ENCODE measurements around the gene DENND1A. TPM values are rescaled to one million over a fixed set of nuclear protein-coding genes. Genes with fewer than 3 reads are reported as not detected.

Gene DENND1A
- total RNA-seq, 1 donor from 2014 or later: 14.9 TPM

DNA sequence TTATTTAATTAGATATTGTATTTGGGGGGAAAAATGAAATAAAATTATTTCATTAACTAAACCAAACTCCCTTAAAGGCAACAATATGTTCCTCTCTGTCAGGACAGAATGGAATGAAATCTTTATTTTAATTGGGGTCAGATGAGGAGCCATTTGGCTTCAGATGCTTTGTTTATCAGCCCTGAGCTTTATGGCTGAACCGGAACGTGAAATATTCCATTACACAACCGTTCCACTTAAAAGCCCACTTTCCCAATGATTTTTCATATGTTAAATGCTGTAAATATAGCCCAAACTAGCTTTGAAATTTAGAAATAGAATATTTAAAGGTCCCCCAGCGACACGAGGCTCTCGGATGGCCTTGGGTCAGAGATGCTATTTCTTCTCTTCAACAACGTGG lies 424.4 kb downstream of the DENND1A start:
- intact Hi-C loops (cut with micrococcal nuclease): no loop called here

DNA sequence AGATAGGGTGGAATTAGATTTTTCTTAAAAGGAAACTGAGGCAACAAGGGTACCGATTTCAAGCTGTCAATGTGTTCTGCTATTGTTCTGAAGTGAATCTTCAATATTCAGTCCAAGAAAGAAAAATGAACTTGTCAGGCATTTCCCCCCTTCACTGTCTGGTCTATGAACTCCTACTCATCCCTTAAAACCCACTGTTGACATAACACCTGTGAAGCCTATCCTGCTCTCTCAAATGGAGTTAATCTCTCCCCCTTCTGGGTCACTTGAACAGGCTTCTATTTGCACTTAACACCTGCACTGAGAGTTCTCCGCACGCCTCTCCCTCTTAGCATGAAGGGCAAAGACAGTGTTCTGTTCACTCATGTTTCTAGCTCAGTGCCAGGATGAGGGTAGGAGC lies 429.6 kb downstream of the DENND1A start:
- intact Hi-C loops (cut with micrococcal nuclease): no loop called here

DNA sequence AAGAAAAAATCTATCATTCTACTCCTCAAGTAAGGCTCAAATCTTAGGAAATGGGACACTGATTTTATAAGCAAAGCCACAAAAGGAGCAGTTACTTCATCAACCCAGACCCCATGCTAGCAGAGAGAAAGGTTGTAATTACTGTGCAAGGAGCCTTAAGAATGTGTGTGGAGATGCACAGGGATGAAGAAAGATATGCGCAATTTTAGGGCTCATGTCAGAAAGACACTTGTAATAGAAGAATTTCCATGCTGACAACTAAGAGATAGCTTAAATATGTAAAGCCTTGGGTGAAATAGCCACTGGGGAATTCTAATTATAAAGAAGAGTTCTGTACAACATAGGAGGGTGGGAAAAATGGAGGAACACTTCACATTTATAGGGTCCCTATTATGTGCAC lies 432.1 kb downstream of the DENND1A start:
- intact Hi-C loops (cut with micrococcal nuclease): no loop called here

- intact Hi-C loops (cut with micrococcal nuclease): no loop called here
Observed at GRCh38 chr9:123495731-123496130, 434.2 kb downstream of the DENND1A start.

- intact Hi-C loops (cut with micrococcal nuclease): no loop called here
Observed at GRCh38 chr9:123493627-123494026, 436.3 kb downstream of the DENND1A start.

DNA sequence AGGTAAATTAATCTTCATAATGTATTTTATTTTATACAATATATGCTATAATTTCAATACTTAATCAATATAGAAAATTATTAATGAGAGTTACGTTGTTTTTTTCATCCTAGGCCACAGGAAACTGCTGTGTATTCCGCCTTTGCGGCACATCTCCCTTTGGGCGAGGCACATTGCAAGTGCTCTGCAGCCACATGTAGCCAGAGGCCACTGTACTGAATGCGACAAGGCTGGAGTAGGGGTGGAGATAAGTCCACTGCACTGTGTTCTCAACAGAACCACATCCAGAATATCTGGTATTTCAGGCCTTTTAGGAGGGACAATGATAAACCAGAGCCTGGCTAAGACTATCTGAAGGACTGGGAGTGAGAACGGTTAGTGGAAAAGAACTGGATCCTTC lies 439.2 kb downstream of the DENND1A start:
- intact Hi-C loops (cut with micrococcal nuclease): no loop called here

- intact Hi-C loops (cut with micrococcal nuclease): no loop called here
Observed at GRCh38 chr9:123488722-123489321, 441.1 kb downstream of the DENND1A start.

GRCh38 chr9:123487944-123488548 lies 441.9 kb downstream of the DENND1A start:
- intact Hi-C loops (cut with micrococcal nuclease): no loop called here

- intact Hi-C loops (cut with micrococcal nuclease): no loop called here
Observed at GRCh38 chr9:123486431-123486830, 443.5 kb downstream of the DENND1A start.

GRCh38 chr9:123485216-123485615 lies 444.7 kb downstream of the DENND1A start:
- intact Hi-C loops (cut with micrococcal nuclease): no loop called here

DNA sequence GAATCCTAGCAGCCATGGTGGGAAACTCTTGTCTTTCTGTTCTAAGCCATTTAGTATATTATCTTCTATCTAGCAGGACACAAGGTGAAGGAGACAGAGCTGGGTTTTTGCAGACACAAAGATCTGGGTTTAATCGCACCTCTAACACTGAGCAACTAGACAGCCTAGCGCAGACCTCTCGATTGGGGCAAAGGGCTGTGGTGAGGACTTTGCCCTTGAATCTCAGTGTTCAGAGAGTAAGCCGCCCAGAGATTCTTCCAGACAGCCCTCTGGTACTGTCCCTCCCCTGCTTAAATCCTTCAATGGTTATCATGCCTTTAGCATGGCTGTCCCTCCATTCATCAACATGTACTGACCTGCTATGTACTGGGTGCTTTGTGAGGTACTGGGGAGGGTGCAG lies 445.8 kb downstream of the DENND1A start:
- intact Hi-C loops (cut with micrococcal nuclease): no loop called here

DNA sequence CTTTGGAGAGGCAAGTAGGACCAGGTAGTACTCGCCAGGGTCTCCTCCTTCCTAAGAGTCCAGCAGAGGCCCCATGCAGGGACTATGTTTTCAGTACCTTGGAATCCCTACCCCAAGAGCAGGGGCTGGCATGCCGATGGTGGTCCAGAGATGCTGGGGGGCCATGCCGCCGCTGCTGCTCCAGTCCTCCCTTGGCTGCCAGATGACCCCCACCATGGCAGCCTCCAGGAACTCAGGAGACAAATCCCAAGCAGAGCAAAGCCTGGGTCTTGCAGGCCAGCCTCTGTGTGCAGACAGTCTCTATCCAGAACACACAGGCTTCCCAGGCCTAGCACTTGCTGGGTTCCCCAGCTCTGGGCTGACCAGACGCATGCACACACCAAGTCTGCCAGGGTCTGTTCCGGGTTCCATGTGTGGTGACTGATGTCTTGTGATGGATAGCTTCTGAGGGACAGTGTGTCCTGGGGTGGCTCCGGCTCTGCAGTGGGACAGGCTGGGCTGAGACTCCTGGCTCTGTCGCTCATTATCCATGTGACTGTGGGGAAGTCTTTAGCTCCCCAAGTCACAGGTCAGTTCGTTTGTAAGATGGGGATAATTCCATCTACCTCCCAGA lies 446.6 kb downstream of the DENND1A start:
- intact Hi-C loops (cut with micrococcal nuclease): no loop called here

DNA sequence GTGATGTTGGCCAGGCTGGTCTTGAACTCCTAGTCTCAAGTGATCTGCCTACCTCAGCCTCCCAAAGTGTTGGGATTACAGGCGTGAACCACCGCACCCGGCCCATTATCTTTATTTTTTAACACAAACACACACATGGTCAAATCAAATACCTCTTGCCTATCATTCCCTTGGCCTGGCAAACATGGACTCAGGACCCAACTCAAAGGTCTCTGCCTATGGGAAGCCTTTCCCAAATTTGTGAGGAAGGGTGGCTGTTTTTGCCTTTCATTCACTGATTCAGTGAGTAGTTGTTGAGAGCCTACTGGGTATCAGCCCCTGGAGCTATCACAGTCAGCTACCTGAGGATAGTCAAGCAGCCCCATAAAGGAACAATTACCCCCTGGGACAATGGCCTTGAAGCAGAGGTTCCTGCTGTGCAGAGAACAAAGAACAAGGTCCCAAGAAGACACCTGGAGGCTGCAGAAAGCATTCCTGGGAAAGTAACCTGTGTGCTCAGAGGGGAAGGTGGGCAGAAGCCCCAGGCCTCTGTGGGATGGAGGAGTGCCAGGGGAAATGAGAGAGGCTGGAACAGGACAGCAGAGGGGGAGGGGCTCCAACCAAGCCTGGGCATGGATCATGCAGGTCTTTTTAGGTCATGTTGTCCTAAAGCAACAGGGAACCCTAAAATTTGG lies 447.5 kb downstream of the DENND1A start:
- intact Hi-C loops (cut with micrococcal nuclease): no loop called here

DNA sequence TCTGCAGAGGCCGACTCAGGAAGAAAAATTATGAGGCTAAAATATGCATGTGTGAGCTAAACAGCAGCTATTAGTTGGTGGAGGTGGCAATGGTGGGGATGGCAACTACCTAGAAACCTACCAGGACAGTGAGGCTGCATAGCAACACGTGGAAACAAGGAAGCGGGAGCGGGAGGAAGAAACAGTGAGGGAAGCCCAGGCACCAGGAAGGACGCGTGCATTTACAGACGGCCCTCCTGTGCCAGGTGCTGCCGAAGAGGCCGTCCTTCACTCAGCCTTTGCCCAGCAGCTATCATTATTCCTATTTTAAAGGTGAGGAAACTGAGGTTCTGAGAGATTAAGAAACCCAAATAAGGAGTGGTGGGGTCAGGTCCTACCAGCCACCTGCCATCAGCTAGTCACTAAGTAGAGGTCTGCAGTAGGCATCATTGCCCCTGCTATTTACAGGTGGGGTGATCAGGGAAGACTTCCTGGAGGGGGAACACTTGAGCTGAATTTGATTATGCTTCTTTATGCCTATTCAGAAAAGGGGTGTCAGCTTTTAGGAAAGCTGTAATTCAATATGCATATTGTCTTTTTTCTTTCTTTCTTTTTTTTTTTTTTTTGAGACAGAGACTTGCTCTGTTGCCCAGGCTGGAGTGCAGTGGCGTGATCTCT lies 448.6 kb downstream of the DENND1A start:
- intact Hi-C loops (cut with micrococcal nuclease): no loop called here

DNA sequence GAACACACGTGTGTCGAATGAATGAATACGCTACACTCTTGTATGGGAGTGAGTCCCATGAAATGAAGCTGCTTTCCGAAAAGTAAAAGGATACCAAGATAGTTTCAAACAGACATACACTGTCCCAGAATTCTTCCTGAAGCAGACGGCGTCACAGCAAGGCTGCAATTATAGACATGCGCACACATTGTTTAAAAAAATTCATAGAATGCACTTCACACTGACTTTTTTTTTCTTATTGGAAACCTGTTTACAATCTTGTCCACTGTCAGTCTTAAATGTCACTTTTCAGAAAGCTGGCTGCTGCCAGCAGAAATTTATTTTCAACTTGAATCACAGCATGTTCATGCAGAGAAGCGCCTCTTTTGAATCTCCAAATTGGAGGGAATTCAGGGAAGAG lies 449.1 kb downstream of the DENND1A start:
- intact Hi-C loops (cut with micrococcal nuclease): no loop called here

GRCh38 chr9:123480096-123480495 lies 449.8 kb downstream of the DENND1A start:
- intact Hi-C loops (cut with micrococcal nuclease): no loop called here

DNA sequence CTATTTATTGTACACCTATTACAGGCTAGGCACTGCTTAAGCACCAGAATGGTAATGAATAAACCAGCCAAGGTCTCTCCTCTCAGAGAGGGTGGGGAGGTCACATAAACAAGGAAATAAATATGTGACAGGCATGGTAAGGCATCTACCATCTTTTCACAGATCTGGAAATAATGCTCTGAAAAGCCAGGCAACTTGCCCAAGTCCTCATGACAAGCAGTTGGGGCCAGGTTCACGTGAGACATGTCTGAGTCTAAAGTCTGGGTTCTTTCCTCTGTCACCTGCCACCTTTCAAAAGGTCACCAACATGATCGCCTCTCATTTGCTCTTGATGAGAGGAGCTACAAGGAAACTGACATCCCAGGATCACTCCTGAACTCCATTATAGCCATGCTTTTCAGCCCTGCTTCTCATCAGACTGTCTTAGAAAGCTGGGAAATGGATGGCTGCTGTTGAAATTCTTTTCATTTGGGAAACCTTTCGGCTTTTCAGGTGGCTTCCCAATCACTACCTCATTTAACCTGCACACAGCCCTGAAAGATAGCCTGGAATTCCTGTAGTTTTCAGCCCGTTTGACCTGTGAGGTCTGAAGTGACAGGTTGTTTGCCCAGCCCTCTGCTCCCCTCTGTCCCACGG lies 450.8 kb downstream of the DENND1A start:
- intact Hi-C loops (cut with micrococcal nuclease): no loop called here

GRCh38 chr9:123478160-123478559 lies 451.8 kb downstream of the DENND1A start:
- intact Hi-C loops (cut with micrococcal nuclease): no loop called here

DNA sequence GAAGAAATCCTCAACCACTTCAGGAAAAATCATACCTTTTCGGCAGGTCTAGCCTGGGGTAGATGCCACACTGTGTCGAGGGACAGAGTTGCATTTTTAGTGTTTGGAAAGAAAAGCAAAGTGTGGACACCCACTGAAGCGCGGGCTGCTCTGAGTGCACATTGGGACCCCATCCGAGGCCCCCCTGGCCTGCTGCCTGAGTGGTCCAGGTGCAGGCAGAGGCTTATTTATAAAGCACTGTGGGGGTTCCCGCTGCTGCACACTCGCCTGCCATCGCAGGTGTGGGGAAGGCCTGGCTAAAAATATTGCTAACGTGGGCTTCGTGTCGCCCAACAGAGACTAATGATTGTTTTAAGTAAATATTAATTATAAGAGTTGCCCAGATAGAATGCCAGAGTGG lies 454.5 kb downstream of the DENND1A start:
- intact Hi-C loops (cut with micrococcal nuclease): no loop called here

- intact Hi-C loops (cut with micrococcal nuclease): no loop called here
Observed at GRCh38 chr9:123472862-123473614, 456.9 kb downstream of the DENND1A start.
